Activated CD8-positive, alpha-beta memory T cell treated with anti-CD3 and anti-CD28 coated beads, Interleukin-2, amount 50 U/mL, for 24 hours (primary cell): ENCODE data around the gene RAD50.
"Not testable (repeated sequence)": the region's sequence is repeated elsewhere in the genome, so short reads cannot be mapped to it uniquely, and the experiment has no call there.

Experiments used
- DNase-seq: peaks from one replicate; pipeline ENCODE4 v3.0.0-alpha.2; 2020; ENCODE audit errors: extremely low read depth

RAD50 gene

GRCh38 chr5:132557478-132558172, 848 bp downstream of the RAD50 start:
- DNase-seq, result no peak

- no peak for DNase-seq
Measured at GRCh38 chr5:132559383-132560060, 2.7 kb downstream of the RAD50 start.

DNA sequence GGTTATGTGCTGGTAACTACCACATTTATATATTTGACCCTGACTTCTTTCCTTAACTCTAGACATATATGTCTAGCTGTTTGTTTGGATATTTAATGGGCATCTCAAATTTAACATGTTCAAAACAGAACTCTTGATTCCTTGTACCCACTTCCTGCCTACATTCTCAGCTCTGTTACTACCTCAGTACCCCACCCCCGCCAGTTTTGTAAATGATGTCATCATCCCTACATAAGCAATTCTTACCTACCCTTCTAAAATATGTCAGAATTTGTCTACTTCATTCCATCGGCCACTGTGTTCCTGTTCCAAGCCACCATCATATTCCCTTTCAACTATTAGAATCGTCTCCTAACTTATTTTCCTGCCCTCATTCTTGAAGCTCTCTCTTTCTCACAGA, 4.8 kb downstream of the RAD50 start:
- DNase-seq, result no peak

DNA sequence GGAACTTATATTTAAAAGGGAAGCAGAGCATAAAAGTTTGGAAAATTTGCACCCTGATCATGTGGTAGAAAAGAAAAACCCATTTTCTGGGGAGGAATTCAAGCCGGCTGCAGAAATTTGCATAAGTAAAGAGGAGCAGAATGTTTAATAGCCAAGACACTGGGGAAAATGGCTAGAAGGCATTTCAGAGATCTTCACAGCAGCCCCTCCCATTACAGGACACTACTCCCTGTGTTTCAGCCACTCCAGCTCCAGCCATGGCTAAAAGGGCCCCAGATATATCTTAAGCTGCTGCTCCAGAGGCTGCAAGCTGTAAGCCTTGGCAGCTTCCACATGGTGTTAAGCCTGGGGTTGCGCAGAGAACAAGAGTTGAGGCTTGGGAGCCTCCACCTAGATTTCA, 7.8 kb downstream of the RAD50 start:
- not testable (repeated sequence) for DNase-seq

- DNase-seq, result no peak
Measured at GRCh38 chr5:132566657-132567056, 9.9 kb downstream of the RAD50 start.

- DNase-seq, result no peak
Measured at GRCh38 chr5:132576123-132576522, 19.3 kb downstream of the RAD50 start.

DNA sequence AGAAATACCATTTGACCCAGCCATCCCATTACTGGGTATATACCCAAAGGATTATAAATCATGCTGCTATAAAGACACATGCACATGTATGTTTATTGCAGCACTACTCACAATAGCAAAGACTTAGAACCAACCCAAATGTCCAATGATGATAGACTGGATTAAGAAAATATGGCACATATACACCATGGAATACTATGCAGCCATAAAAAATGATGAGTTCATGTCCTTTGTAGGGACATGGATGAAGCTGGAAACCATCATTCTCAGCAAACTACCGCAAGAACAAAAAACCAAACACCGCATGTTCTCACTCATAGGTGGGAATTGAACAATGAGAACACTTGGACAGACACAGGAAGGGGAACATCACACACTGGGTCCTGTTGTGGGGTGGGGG, 27.8 kb downstream of the RAD50 start:
- DNase-seq, result not testable (repeated sequence)

DNA sequence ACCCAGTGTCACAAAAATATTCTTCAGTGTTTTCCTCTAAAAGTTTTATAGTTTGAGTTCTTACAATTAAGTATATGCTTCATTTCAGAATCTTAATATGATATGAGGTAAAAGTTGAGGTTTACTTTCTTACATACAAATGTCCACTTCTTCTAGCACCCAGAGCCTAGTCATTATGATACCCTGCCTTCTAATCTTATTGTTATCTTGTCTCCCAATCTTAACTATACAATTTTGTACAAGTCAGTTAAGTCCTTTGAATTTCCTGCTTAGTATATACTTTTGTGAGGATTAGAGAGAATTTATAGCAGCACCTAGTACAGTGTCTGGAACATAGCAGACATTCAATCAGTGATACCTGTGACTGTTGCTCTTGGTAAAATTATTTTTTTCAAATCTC, 29.3 kb downstream of the RAD50 start:
- no peak for DNase-seq

GRCh38 chr5:132589467-132589866, 32.7 kb downstream of the RAD50 start:
- DNase-seq, result no peak

- no peak for DNase-seq
Measured at GRCh38 chr5:132591145-132591544, 34.4 kb downstream of the RAD50 start.

DNA sequence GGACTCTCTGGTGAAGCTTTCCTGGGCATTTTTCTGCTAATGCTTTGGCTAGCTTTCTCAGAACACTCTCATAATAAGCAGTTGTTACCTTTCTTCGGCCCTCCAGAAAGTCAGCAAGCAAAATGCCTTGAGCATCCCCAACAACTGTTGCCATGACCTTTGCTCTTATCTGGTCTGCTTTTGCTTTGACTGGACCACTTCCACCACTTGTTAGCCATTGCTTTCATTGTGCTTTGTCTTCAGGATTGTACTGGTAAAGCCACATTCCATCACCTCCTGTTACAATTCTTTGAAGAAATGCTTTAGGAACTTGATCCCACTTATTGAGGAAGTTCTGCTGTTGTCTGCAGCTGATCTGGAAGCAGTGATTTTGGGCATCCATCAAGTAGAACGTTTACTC, 35.7 kb downstream of the RAD50 start:
- no peak for DNase-seq

DNA sequence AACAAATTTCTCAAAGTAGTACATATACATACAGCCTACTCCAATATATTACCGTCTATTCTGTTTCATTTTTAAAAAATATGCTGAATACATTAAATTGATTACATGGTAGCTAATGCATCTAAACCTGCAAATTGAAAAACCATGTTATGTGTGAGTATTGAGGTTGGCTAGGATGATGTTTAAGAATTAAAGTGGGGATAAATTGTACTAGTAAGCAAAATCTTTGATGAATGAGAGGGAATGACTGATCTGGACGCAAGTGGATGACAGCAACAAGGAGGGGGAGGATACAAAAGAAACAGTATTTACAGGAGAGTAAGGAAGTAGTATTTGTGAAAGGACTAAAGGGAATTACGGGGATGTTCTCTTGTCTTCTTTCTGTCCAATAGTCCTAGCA, 37.4 kb downstream of the RAD50 start:
- no peak for DNase-seq

DNA sequence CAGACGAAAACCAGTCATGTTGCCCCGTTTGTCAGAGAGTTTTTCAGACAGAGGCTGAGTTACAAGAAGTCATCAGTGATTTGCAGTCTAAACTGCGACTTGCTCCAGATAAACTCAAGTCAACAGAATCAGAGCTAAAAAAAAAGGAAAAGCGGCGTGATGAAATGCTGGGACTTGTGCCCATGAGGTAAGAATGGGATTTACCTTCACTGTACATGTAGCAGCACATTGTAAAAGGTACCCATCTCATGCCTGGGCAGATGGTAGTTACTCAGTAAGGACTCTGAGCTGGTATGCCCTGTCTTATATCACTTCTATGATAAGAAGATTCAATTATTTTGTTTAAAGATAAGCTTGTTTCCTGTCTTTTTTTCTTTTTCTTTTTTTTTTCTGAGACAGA, 38.8 kb downstream of the RAD50 start:
- DNase-seq, result no peak

- DNase-seq, result no peak
Measured at GRCh38 chr5:132601071-132601728, 44.4 kb downstream of the RAD50 start.

DNA sequence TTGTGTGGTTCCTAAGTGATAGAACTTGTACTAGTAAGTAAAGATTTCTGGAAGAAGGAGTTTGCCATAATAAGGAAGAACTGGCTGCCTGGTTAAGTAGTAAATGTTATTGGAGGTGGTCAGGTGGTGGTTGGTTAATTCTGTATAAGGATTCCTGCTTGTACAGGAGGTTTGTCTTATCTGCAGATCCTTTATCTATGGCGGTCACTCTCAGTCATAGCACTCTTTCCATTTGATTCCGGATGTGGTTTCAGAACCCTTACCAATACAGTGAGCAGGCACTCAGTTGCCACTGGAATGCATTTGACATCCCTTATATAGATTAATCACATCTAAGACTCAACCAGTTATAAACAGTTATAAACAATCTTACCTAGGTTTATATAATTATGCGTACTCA, 50.3 kb downstream of the RAD50 start:
- DNase-seq, result no peak

DNA sequence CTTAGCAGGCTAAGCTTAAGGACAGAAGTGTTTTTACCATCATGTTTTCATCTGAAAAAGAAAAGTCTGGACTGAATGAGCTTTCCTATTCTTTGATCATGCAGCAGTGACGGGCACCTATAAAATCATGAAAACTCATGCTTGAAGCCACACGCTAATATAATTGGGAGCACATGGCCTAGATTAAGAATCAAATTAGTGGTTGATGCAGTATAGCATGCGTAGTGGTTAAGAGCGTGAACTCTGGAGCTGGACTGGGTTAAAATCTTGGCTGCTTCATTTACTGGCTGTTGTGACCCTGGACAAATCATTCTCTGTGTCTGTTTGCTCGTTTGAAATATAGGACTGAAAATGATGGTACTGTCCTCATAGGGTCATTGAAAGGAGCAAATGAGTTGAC, 51.3 kb downstream of the RAD50 start:
- DNase-seq, result no peak

DNA sequence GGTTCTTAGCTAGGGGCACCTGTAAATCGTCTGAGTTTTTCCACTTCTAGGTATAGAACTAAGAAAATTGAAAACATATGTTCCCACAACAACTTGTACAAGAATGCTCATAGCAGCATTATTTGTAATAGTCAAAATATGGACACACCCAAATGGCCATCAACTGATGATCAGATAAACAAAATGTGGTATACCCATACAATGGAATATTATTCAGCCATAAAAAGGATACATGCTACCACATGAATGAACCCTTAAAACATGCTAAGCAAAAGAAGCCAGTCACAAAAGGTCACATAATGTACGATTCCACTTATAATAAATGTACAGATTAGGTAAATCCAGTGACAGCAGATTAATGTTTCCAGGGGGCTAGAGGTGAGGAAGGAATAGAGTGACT, 55.2 kb downstream of the RAD50 start:
- no peak for DNase-seq

DNA sequence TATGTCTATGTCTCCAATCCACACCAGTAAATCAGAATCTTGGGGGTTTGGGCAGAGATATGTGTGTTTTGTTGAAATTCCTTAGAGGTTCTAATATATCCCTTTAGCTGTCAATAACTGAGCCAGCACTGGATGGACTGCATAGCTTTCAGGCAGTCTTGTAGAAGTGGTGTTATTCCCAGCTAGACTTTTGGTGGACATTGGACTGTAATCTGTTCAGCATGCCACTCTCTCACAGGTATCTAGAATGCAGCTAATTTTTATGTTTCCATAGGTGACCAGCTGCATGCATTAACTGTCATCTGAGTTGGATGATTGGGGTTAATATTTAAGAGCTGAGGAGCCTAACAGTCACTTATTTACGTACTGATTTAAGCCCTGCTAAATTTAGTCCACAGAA, 56.1 kb downstream of the RAD50 start:
- no peak for DNase-seq

- DNase-seq, result no peak
Measured at GRCh38 chr5:132621699-132622098, 64.9 kb downstream of the RAD50 start.

- no peak for DNase-seq
Measured at GRCh38 chr5:132622608-132623007, 65.8 kb downstream of the RAD50 start.

- DNase-seq, result no peak
Measured at GRCh38 chr5:132627470-132627869, 70.7 kb downstream of the RAD50 start.

DNA sequence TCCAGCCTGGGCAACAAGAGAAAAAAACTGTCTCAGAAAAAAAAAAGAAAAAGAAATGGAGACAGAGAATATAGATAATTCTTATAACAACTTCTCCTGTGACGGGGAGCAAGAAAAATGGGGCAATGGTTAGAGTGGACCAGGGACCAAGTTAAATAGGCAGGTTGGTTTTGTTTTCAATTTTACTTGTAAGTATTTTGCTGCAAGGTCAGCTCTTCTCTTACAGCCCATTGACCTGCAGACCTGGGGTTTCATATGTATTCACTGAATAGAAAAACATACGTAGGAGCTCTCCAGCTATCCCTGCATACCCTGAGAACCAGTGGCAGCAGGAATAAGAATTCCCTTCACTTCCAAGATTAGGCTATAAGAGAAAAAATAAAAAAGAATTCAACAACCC, 72.0 kb downstream of the RAD50 start:
- DNase-seq, result no peak

GRCh38 chr5:132629230-132629944, 72.6 kb downstream of the RAD50 start:
- DNase-seq, result no peak
